ENCODE measurements around the gene IRAK1BP1. TPM values are rescaled to one million over a fixed set of nuclear protein-coding genes. Genes with fewer than 3 reads are reported as not detected.
A peak's percentile ranks its signal among the peaks of the same experiment; 100 is the strongest.

Gene IRAK1BP1
- total RNA-seq, 1 experiment from 2014 or later: 1.8 TPM

GRCh38 chr6:78867020-78867369, 356 bp upstream of the IRAK1BP1 start:
- TF ChIP-seq CTCF (IDR thresholded peaks at IDR 0.05; ENCODE audit: insufficient read depth in 1 of 2, low read depth in 1 of 2, low read length in 1 of 2, severe bottlenecking in 1 of 2, unreplicated experiment in 1 of 2): no peak
- Mint-ChIP-seq H3K27me3 (ENCODE audit: insufficient read depth, unreplicated experiment) (no peaks in the 10 kb centered on the region), H3K4me1 (ENCODE audit: low read depth, unreplicated experiment) (no peaks in the 10 kb centered on the region), H3K27ac (ENCODE audit: unreplicated experiment) (peak overlapping the region; percentile 100), H3K9me3 (ENCODE audit: unreplicated experiment) (no peaks in the 10 kb centered on the region), H3K4me3 (ENCODE audit: unreplicated experiment) (peak overlapping the region; percentile 99), H3K36me3 (ENCODE audit: insufficient read depth, unreplicated experiment) (peaks cover 5% of the 10 kb centered on the region)
- no peaks in the 10 kb centered on the region for H3K27me3 ChIP-seq (replicated peaks; ENCODE audit: control insufficient read depth, insufficient read depth, low read length)
- POLR2A ChIA-PET: interaction anchor here (0.6 kb wide), 1 partner anchor 697 kb away, joined by 4 read pairs; no protein-coding TSS in a partner anchor
- BruUV-seq (replicated peaks): TSS peak; percentile 64
- H3K36me3 ChIP-seq (ENCODE audit: control insufficient read depth, insufficient read depth, low read length): no peaks in the 10 kb centered on the region
- H3K9me3 ChIP-seq: no peaks in the 10 kb centered on the region; the same call in 1 of the 2 replicates
- CTCF ChIA-PET: no interaction called here
- H3K4me1 ChIP-seq: no peaks in the 10 kb centered on the region
- peak overlapping the region; percentile 93 for H3K4me3 ChIP-seq (ENCODE audit: low read depth, low read length)
- intact Hi-C loops (cut with micrococcal nuclease; ENCODE audit: unreplicated experiment): no loop called here
- no peak for DNase-seq

- Mint-ChIP-seq H3K4me1 (ENCODE audit: low read depth, unreplicated experiment) (no peaks in the 10 kb centered on the region), H3K36me3 (ENCODE audit: insufficient read depth, unreplicated experiment) (peaks cover 5% of the 10 kb centered on the region), H3K4me3 (ENCODE audit: unreplicated experiment) (peak overlapping the region; percentile 99), H3K27ac (ENCODE audit: unreplicated experiment) (peak overlapping the region; percentile 100), H3K27me3 (ENCODE audit: insufficient read depth, unreplicated experiment) (no peaks in the 10 kb centered on the region), H3K9me3 (ENCODE audit: unreplicated experiment) (no peaks in the 10 kb centered on the region)
- no peaks in the 10 kb centered on the region for H3K9me3 ChIP-seq
- peak overlapping the region; percentile 93 for H3K4me3 ChIP-seq (ENCODE audit: low read depth, low read length)
- H3K4me1 ChIP-seq: no peaks in the 10 kb centered on the region
- no peaks in the 10 kb centered on the region for H3K36me3 ChIP-seq (ENCODE audit: control insufficient read depth, insufficient read depth, low read length)
- BruUV-seq (replicated peaks): no TSS peak
- ChIA-PET POLR2A (no interaction called here), CTCF (no interaction called here)
- no peak for TF ChIP-seq CTCF (IDR thresholded peaks at IDR 0.05; ENCODE audit: insufficient read depth in 1 of 2, low read depth in 1 of 2, low read length in 1 of 2, severe bottlenecking in 1 of 2, unreplicated experiment in 1 of 2)
- no peak for DNase-seq
- intact Hi-C loops (cut with micrococcal nuclease; ENCODE audit: unreplicated experiment): no loop called here
- no peaks in the 10 kb centered on the region for H3K27me3 ChIP-seq (replicated peaks; ENCODE audit: control insufficient read depth, insufficient read depth, low read length)
These were observed 765 bp downstream of the IRAK1BP1 start for GRCh38 chr6:78868116-78868515.

- Histone ChIP-seq H3K9me3 (no peaks in the 10 kb centered on the region), H3K4me1 (no peaks in the 10 kb centered on the region), H3K36me3 (ENCODE audit: control insufficient read depth, insufficient read depth, low read length) (no peaks in the 10 kb centered on the region; the same call in 1 of the 2 replicates), H3K27me3 (replicated peaks; ENCODE audit: control insufficient read depth, insufficient read depth, low read length) (no peaks in the 10 kb centered on the region), H3K4me3 (ENCODE audit: low read depth, low read length) (no peak overlapping the region)
- CTCF ChIA-PET: no interaction called here
- Mint-ChIP-seq H3K4me3 (ENCODE audit: unreplicated experiment) (no peak overlapping the region), H3K27me3 (ENCODE audit: insufficient read depth, unreplicated experiment) (no peaks in the 10 kb centered on the region), H3K36me3 (ENCODE audit: insufficient read depth, unreplicated experiment) (no peaks in the 10 kb centered on the region), H3K4me1 (ENCODE audit: low read depth, unreplicated experiment) (no peaks in the 10 kb centered on the region), H3K9me3 (ENCODE audit: unreplicated experiment) (no peaks in the 10 kb centered on the region), H3K27ac (ENCODE audit: unreplicated experiment) (no peak overlapping the region)
- no peak for DNase-seq
- no TSS peak for BruUV-seq (replicated peaks)
- POLR2A ChIA-PET: no interaction called here
- TF ChIP-seq CTCF (IDR thresholded peaks at IDR 0.05; ENCODE audit: insufficient read depth in 1 of 2, low read depth in 1 of 2, low read length in 1 of 2, severe bottlenecking in 1 of 2, unreplicated experiment in 1 of 2): no peak
- intact Hi-C loops (cut with micrococcal nuclease; ENCODE audit: unreplicated experiment): no loop called here
These were observed 8.2 kb downstream of the IRAK1BP1 start for GRCh38 chr6:78875505-78875904.

Measured in Caco-2 (cell line).